Mesenteric fat pad (tissue), 1 donor: ENCODE data around the gene ETS2. TPM values are rescaled to one million over a fixed set of nuclear protein-coding genes. Genes with fewer than 3 reads are reported as not detected.
"Not testable (repeated sequence)": the region's sequence is repeated elsewhere in the genome, so short reads cannot be mapped to it uniquely, and the experiment has no call there.

Source experiments
- DNase-seq: peaks from one replicate; pipeline ENCODE4 v3.0.0-alpha.2; 2020; ENCODE audit warnings: low spot score
- total RNA-seq: library from RNA; stranded (reverse); fragmentation: NEBNext Ultra II Directional; extraction: Animal tissue kit (Norgen Biotek cat#: 25700); gene quantifications from one replicate; pipeline ENCODE4 v1.2.1, GENCODE V29; 2021
- donor health status: DM: yes; HTN: yes; CAD: no.

Gene ETS2
- total RNA-seq, 1 donor from 2014 or later: 110 TPM

GRCh38 chr21:38816400-38816977 lies 10.8 kb downstream of the ETS2 start:
- no peak for DNase-seq

GRCh38 chr21:38817371-38818324 lies 11.9 kb downstream of the ETS2 start:
- DNase-seq: no peak

GRCh38 chr21:38818325-38818723 lies 12.6 kb downstream of the ETS2 start:
- no peak for DNase-seq

GRCh38 chr21:38819051-38819718 lies 13.5 kb downstream of the ETS2 start:
- no peak for DNase-seq

GRCh38 chr21:38819719-38820159 lies 14.0 kb downstream of the ETS2 start:
- DNase-seq: no peak

- DNase-seq: no peak
These were observed 14.9 kb downstream of the ETS2 start for GRCh38 chr21:38820471-38821239.

- DNase-seq: no peak
These were observed 15.5 kb downstream of the ETS2 start for GRCh38 chr21:38821248-38821647.

- no peak for DNase-seq
These were observed 16.4 kb downstream of the ETS2 start for GRCh38 chr21:38821959-38822682.

GRCh38 chr21:38822778-38823238 lies 17.1 kb downstream of the ETS2 start:
- no peak for DNase-seq

GRCh38 chr21:38823737-38824123 lies 18.0 kb downstream of the ETS2 start:
- no peak for DNase-seq

GRCh38 chr21:38824124-38824822 lies 18.5 kb downstream of the ETS2 start:
- no peak for DNase-seq

GRCh38 chr21:38825269-38825668 lies 19.5 kb downstream of the ETS2 start:
- no peak for DNase-seq

- no peak for DNase-seq
These were observed 20.2 kb downstream of the ETS2 start for GRCh38 chr21:38825921-38826320.

GRCh38 chr21:38828111-38828510 lies 22.4 kb downstream of the ETS2 start:
- not testable (repeated sequence) for DNase-seq

GRCh38 chr21:38830671-38831525 lies 25.2 kb downstream of the ETS2 start:
- DNase-seq: no peak

- no peak for DNase-seq
These were observed 26.1 kb downstream of the ETS2 start for GRCh38 chr21:38831526-38832467.

GRCh38 chr21:38832664-38833063 lies 26.9 kb downstream of the ETS2 start:
- no peak for DNase-seq

GRCh38 chr21:38833117-38833516 lies 27.4 kb downstream of the ETS2 start:
- no peak for DNase-seq
